ENCODE data around the gene NANOGP8. TPM values are rescaled to one million over a fixed set of nuclear protein-coding genes. Genes with fewer than 3 reads are reported as not detected.

NANOGP8 gene
- total RNA-seq, 1 experiment from 2014 or later, result 88.4 TPM

DNA sequence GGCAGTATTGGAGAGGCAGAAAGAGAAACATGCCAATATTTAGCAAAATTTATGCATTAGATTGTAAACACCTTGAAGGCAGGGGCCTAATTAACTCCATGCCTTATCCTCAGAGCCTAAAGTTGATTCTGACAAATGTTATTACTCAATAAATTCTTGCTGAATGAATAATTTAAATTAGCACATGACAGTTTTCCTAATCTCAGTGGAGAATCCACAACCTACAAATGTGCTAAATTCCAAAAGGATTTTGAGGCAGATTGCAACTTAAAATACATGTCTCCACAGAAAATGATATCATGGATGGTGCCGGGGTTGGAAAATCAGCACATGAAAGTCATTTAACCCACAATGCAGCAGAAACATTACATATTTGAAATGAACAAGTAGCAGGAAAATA lies 41.1 kb upstream of the NANOGP8 start:
- Mint-ChIP-seq H3K4me3 (no peak overlapping the region), H3K27ac (no peak overlapping the region), H3K36me3 (ENCODE audit: insufficient read depth in 1 of 3, low read depth in 3 of 3) (peaks cover 0 to 4% (median 0%) of the 10 kb centered on the region in 3 experiments; a peak in 1 of 7 replicates), H3K4me1 (no peaks in the 10 kb centered on the region), H3K9me3 (no peaks in the 10 kb centered on the region), H3K27me3 (ENCODE audit: low read depth) (no peaks in the 10 kb centered on the region)
- H2BK5ac ChIP-seq (ENCODE audit: insufficient read length, low read length), result no peak overlapping the region
- no peak overlapping the region for H3K56ac ChIP-seq (ENCODE audit: insufficient read length, low read depth, low read length)
- H3K4me2 ChIP-seq (ENCODE audit: insufficient read depth, insufficient read length, low read length), result no peak overlapping the region
- H3K23ac ChIP-seq (ENCODE audit: insufficient read length, low read depth, low read length), result no peak overlapping the region
- H3K9me3 ChIP-seq (ENCODE audit: control insufficient read depth, low read depth, low read length), result no peaks in the 10 kb centered on the region
- no peak overlapping the region for H2AFZ ChIP-seq (ENCODE audit: low read length)
- no peak overlapping the region for H2BK12ac ChIP-seq (ENCODE audit: insufficient read length, low read depth, low read length)
- H3K27ac ChIP-seq (ENCODE audit: insufficient read length, low read depth, low read length), result no peak overlapping the region
- no peak overlapping the region for H2AK5ac ChIP-seq (ENCODE audit: insufficient read length, low read length)
- H2BK120ac ChIP-seq (ENCODE audit: low read depth, low read length, poor library complexity, severe bottlenecking), result no peak overlapping the region
- H4K8ac ChIP-seq (replicated peaks; ENCODE audit: insufficient read length, low read depth, low read length), result no peak overlapping the region
- H3T11ph ChIP-seq (ENCODE audit: low read length), result no peak overlapping the region
- no peak overlapping the region for H2BK15ac ChIP-seq (ENCODE audit: low read depth, low read length)
- no CpG with 5 or more reads among the region's 1 CpG for WGBS (ENCODE audit: extremely low coverage, insufficient read length, low lambda C conversion rate)
- H2BK20ac ChIP-seq (ENCODE audit: low read depth, low read length, poor library complexity, severe bottlenecking), result no peak overlapping the region
- no peak for DNase-seq
- TF ChIP-seq, protein P1, sequence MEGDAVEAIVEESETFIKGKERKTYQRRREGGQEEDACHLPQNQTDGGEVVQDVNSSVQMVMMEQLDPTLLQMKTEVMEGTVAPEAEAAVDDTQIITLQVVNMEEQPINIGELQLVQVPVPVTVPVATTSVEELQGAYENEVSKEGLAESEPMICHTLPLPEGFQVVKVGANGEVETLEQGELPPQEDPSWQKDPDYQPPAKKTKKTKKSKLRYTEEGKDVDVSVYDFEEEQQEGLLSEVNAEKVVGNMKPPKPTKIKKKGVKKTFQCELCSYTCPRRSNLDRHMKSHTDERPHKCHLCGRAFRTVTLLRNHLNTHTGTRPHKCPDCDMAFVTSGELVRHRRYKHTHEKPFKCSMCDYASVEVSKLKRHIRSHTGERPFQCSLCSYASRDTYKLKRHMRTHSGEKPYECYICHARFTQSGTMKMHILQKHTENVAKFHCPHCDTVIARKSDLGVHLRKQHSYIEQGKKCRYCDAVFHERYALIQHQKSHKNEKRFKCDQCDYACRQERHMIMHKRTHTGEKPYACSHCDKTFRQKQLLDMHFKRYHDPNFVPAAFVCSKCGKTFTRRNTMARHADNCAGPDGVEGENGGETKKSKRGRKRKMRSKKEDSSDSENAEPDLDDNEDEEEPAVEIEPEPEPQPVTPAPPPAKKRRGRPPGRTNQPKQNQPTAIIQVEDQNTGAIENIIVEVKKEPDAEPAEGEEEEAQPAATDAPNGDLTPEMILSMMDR (conservative IDR thresholded peaks at IDR 0.05), result no peak
- no peak overlapping the region for H3K18ac ChIP-seq (ENCODE audit: insufficient read length, low read depth, low read length)
- no peaks in the 10 kb centered on the region for H3K23me2 ChIP-seq (ENCODE audit: insufficient read length, low read depth, low read length, poor library complexity, severe bottlenecking)
- no peaks in the 10 kb centered on the region for H3K4me1 ChIP-seq (ENCODE audit: insufficient read depth, low read length)
- H4K91ac ChIP-seq (ENCODE audit: insufficient read length, low read depth, low read length), result no peak overlapping the region
- H3K4ac ChIP-seq (ENCODE audit: low read depth, low read length), result no peak overlapping the region
- no peak overlapping the region for H4K5ac ChIP-seq (ENCODE audit: insufficient read length, low read depth, low read length)
- H3K79me2 ChIP-seq (ENCODE audit: insufficient read depth, low read length), result no peaks in the 10 kb centered on the region
- no peak overlapping the region for H3K14ac ChIP-seq (ENCODE audit: insufficient read depth, low read length)
- H3K9ac ChIP-seq (ENCODE audit: extremely low read depth, insufficient read length, low read length), result no peak overlapping the region
- no peaks in the 10 kb centered on the region for H3K79me1 ChIP-seq (ENCODE audit: insufficient read depth, low read depth, low read length, poor library complexity, severe bottlenecking)
- H3K27me3 ChIP-seq (ENCODE audit: insufficient read depth, low read length), result no peaks in the 10 kb centered on the region
- H4K20me1 ChIP-seq (ENCODE audit: control insufficient read depth, insufficient read depth, insufficient read length), result no peaks in the 10 kb centered on the region
